GM23338 (cell line): Measurements from ENCODE around the gene C16orf95. TPM values are rescaled to one million over a fixed set of nuclear protein-coding genes. Genes with fewer than 3 reads are reported as not detected.

Source experiments
- ATAC-seq: fragments of 200-7000 bp; cut with Tn5 transposase; 3 replicates; pipeline ENCODE4 v1.9.1; 2020
- DNase-seq: peaks from one replicate; pipeline ENCODE4 v3.0.0-alpha.2; 2015; ENCODE audit warnings: low spot score
- H2AFZ ChIP-seq: fragments of 200-600 bp; sonication (generic); 2 replicates; pipeline ENCODE4 v1.8.0; 2016; ENCODE audit warnings: antibody characterized with exemption, mild to moderate bottlenecking, moderate library complexity
- H3F3A ChIP-seq: fragments of 200-600 bp; sonication (generic); replicated peaks from 2 replicates; pipeline ENCODE4 v1.8.0; 2017; ENCODE audit warnings: antibody characterized with exemption, mixed run types, low read depth
- H3K27ac ChIP-seq: fragments of 200-600 bp; sonication (generic); 2 replicates; pipeline ENCODE4 v1.6.1; 2016; ENCODE audit warnings: low read depth
- H3K27me3 ChIP-seq: fragments of 200-600 bp; sonication (generic); 2 replicates; pipeline ENCODE4 v1.8.0; 2016; ENCODE audit warnings: mild to moderate bottlenecking, mixed run types, moderate library complexity; ENCODE audit not compliant: insufficient read depth
- H3K36me3 ChIP-seq: fragments of 200-600 bp; sonication (generic); 2 replicates; pipeline ENCODE4 v1.8.0; 2016; ENCODE audit warnings: mild to moderate bottlenecking; ENCODE audit not compliant: insufficient read depth
- H3K4me1 ChIP-seq: fragments of 200-600 bp; sonication (generic); 2 replicates; pipeline ENCODE4 v1.8.0; 2016; ENCODE audit warnings: mild to moderate bottlenecking, moderate library complexity; ENCODE audit not compliant: insufficient read depth
- H3K4me2 ChIP-seq: fragments of 200-600 bp; sonication (generic); 2 replicates; pipeline ENCODE4 v1.7.1; 2017; ENCODE audit warnings: mixed run types
- H3K4me3 ChIP-seq: fragments of 200-600 bp; sonication (generic); 2 replicates; pipeline ENCODE4 v1.6.1; 2016; ENCODE audit warnings: mixed run types
- H3K79me2 ChIP-seq: fragments of 200-600 bp; sonication (generic); replicated peaks from 2 replicates; pipeline ENCODE4 v1.8.0; 2017; ENCODE audit warnings: mild to moderate bottlenecking; ENCODE audit not compliant: insufficient read depth
- H3K9me2 ChIP-seq: fragments of 200-600 bp; sonication (generic); 2 replicates; pipeline ENCODE4 v1.8.0; 2017; ENCODE audit not compliant: insufficient read depth
- H4K20me1 ChIP-seq: fragments of 200-600 bp; sonication (generic); replicated peaks from 2 replicates; pipeline ENCODE4 v1.8.0; 2017; ENCODE audit warnings: mild to moderate bottlenecking; ENCODE audit not compliant: insufficient read depth
- H3K27ac Mint-ChIP-seq: 2 replicates; pipeline ENCODE4 v1.8.0; 2020; ENCODE audit warnings: inconsistent platforms, mild to moderate bottlenecking, moderate library complexity, mixed read lengths
- H3K27me3 Mint-ChIP-seq: 3 replicates; pipeline ENCODE4 v1.8.0; 2022; ENCODE audit warnings: low read depth, mild to moderate bottlenecking, moderate library complexity, mixed read lengths, inconsistent platforms; ENCODE audit not compliant: insufficient read depth, poor library complexity
- H3K36me3 Mint-ChIP-seq: 3 replicates; pipeline ENCODE4 v1.8.0; 2021; ENCODE audit warnings: low read depth, mild to moderate bottlenecking, inconsistent platforms, moderate library complexity, mixed read lengths
- H3K4me1 Mint-ChIP-seq: 3 replicates; pipeline ENCODE4 v1.8.0; 2020; ENCODE audit warnings: mild to moderate bottlenecking, inconsistent platforms, mixed read lengths
- H3K4me3 Mint-ChIP-seq: 3 replicates; pipeline ENCODE4 v1.8.0; 2021; ENCODE audit warnings: moderate library complexity, mild to moderate bottlenecking, inconsistent platforms, mixed read lengths
- H3K9me3 Mint-ChIP-seq: 3 replicates; pipeline ENCODE4 v1.8.0; 2020; ENCODE audit warnings: moderate library complexity, mild to moderate bottlenecking, inconsistent platforms, mixed read lengths
- CREB1 ChIP-seq: fragments of 250-450 bp; sonication (Bioruptor Pico); IDR thresholded peaks from 2 replicates; pipeline ENCODE4 v1.5.0; 2020; ENCODE audit warnings: low read depth, mild to moderate bottlenecking, moderate library complexity
- CTCF ChIP-seq, 2 experiments: fragments of 200-600 bp in 1 of 2; sonication (generic) in 1 of 2; conservative IDR thresholded peaks; 2 replicates each; pipeline versions ENCODE4 v1.5.1 to v1.6.1; 2016 to 2017; ENCODE audit warnings: antibody characterized with exemption in 2 of 2, low read depth in 2 of 2, mild to moderate bottlenecking in 2 of 2, moderate library complexity in 1 of 2
- ETS1 ChIP-seq: IDR thresholded peaks from 2 replicates; pipeline ENCODE4 v1.6.1; 2016; ENCODE audit warnings: antibody characterized with exemption
- EZH2 ChIP-seq: fragments of 200-600 bp; sonication (generic); IDR thresholded peaks from one replicate; pipeline ENCODE4 v1.8.0; 2017; ENCODE audit warnings: antibody characterized with exemption, mild to moderate bottlenecking, low read depth; ENCODE audit not compliant: unreplicated experiment
- EZH2phosphoT487 ChIP-seq: fragments of 200-600 bp; sonication (generic); IDR thresholded peaks from one replicate; pipeline ENCODE4 v1.8.1; 2018; ENCODE audit warnings: antibody characterized with exemption; ENCODE audit not compliant: unreplicated experiment
- JUNB ChIP-seq: IDR thresholded peaks from one replicate; pipeline ENCODE4 v1.6.1; 2016; ENCODE audit warnings: antibody characterized with exemption; ENCODE audit not compliant: unreplicated experiment
- NANOG ChIP-seq: IDR thresholded peaks from 2 replicates; pipeline ENCODE4 v1.6.1; 2016; ENCODE audit warnings: antibody characterized with exemption, borderline replicate concordance
- POLR2AphosphoS5 ChIP-seq: IDR thresholded peaks from 2 replicates; pipeline ENCODE4 v1.6.1; 2016; ENCODE audit warnings: antibody characterized with exemption, low read depth
- REST ChIP-seq: IDR thresholded peaks from one replicate; pipeline ENCODE4 v1.6.1; 2018; ENCODE audit warnings: antibody characterized with exemption; ENCODE audit not compliant: unreplicated experiment
- STAT1 ChIP-seq: IDR thresholded peaks from one replicate; pipeline ENCODE4 v1.6.1; 2016; ENCODE audit warnings: antibody characterized with exemption; ENCODE audit not compliant: unreplicated experiment
- ZNF114 ChIP-seq: fragments of 250-450 bp; sonication (Bioruptor Pico); IDR thresholded peaks from 2 replicates; pipeline ENCODE4 v1.5.0; 2020; ENCODE audit warnings: mild to moderate bottlenecking, moderate library complexity
- ZNF331 ChIP-seq: fragments of 250-450 bp; sonication (Bioruptor Pico); IDR thresholded peaks from 2 replicates; pipeline ENCODE4 v1.5.0; 2020; ENCODE audit warnings: low read depth, mild to moderate bottlenecking, moderate library complexity
- polyA plus RNA-seq: library from polyadenylated mRNA; unstranded; fragments of >200 nt; fragmentation: Nextera tagmentation; extraction: Ambion mirVana; gene quantifications from 2 replicates; pipeline ENCODE4 v1.2.1, GENCODE V29; 2016
- total RNA-seq: library from RNA; depleted of rRNA; stranded (reverse); fragments of >200 nt; shearing (Covaris generic); gene quantifications from 2 replicates; pipeline ENCODE4 v1.2.3, GENCODE V29; 2014
- TF ChIP-seq, protein P1 (sequence below): fragments of 250-450 bp; sonication (Bioruptor Pico); IDR thresholded peaks from 2 replicates; pipeline ENCODE4 v1.5.0; 2020; ENCODE audit warnings: mild to moderate bottlenecking, moderate library complexity

The C16orf95 gene
- total and polyA plus RNA-seq, 2 experiments from 2014 or later: 1.2 to 3.9 TPM

- peaks cover 3% of the 10 kb centered on the region; the same call in 2 of the 3 replicates for H3K4me1 Mint-ChIP-seq
- H4K20me1 ChIP-seq: no peaks in the 10 kb centered on the region
Measured at GRCh38 chr16:87311387-87311786, 5.8 kb downstream of the C16orf95 start.

More at GRCh38 chr16:87311387-87311786, 5.8 kb downstream of the C16orf95 start:
- no peak overlapping the region for H2AFZ ChIP-seq
- Mint-ChIP-seq H3K9me3 (peaks cover 5% of the 10 kb centered on the region), H3K27ac (no peak overlapping the region), H3K36me3 (peaks cover 6% of the 10 kb centered on the region; the same call in 2 of the 3 replicates), H3K27me3 (peaks cover 2% of the 10 kb centered on the region), H3K4me3 (no peak overlapping the region)
- TF ChIP-seq CREB1 (CRISPR knock-in tag): no peak
- no peak for TF ChIP-seq POLR2AphosphoS5
- TF ChIP-seq STAT1: no peak
- TF ChIP-seq, protein P1, sequence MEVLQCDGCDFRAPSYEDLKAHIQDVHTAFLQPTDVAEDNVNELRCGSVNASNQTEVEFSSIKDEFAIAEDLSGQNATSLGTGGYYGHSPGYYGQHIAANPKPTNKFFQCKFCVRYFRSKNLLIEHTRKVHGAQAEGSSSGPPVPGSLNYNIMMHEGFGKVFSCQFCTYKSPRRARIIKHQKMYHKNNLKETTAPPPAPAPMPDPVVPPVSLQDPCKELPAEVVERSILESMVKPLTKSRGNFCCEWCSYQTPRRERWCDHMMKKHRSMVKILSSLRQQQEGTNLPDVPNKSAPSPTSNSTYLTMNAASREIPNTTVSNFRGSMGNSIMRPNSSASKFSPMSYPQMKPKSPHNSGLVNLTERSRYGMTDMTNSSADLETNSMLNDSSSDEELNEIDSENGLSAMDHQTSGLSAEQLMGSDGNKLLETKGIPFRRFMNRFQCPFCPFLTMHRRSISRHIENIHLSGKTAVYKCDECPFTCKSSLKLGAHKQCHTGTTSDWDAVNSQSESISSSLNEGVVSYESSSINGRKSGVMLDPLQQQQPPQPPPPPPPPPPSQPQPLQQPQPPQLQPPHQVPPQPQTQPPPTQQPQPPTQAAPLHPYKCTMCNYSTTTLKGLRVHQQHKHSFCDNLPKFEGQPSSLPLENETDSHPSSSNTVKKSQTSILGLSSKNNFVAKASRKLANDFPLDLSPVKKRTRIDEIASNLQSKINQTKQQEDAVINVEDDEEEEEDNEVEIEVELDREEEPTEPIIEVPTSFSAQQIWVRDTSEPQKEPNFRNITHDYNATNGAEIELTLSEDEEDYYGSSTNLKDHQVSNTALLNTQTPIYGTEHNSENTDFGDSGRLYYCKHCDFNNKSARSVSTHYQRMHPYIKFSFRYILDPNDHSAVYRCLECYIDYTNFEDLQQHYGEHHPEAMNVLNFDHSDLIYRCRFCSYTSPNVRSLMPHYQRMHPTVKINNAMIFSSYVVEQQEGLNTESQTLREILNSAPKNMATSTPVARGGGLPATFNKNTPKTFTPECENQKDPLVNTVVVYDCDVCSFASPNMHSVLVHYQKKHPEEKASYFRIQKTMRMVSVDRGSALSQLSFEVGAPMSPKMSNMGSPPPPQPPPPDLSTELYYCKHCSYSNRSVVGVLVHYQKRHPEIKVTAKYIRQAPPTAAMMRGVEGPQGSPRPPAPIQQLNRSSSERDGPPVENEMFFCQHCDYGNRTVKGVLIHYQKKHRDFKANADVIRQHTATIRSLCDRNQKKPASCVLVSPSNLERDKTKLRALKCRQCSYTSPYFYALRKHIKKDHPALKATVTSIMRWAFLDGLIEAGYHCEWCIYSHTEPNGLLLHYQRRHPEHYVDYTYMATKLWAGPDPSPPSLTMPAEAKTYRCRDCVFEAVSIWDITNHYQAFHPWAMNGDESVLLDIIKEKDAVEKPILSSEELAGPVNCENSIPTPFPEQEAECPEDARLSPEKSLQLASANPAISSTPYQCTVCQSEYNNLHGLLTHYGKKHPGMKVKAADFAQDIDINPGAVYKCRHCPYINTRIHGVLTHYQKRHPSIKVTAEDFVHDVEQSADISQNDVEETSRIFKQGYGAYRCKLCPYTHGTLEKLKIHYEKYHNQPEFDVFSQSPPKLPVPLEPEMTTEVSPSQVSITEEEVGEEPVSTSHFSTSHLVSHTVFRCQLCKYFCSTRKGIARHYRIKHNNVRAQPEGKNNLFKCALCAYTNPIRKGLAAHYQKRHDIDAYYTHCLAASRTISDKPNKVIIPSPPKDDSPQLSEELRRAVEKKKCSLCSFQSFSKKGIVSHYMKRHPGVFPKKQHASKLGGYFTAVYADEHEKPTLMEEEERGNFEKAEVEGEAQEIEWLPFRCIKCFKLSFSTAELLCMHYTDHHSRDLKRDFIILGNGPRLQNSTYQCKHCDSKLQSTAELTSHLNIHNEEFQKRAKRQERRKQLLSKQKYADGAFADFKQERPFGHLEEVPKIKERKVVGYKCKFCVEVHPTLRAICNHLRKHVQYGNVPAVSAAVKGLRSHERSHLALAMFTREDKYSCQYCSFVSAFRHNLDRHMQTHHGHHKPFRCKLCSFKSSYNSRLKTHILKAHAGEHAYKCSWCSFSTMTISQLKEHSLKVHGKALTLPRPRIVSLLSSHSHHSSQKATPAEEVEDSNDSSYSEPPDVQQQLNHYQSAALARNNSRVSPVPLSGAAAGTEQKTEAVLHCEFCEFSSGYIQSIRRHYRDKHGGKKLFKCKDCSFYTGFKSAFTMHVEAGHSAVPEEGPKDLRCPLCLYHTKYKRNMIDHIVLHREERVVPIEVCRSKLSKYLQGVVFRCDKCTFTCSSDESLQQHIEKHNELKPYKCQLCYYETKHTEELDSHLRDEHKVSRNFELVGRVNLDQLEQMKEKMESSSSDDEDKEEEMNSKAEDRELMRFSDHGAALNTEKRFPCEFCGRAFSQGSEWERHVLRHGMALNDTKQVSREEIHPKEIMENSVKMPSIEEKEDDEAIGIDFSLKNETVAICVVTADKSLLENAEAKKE (CRISPR knock-in tag): no peak
- TF ChIP-seq CTCF (conservative IDR thresholded peaks at IDR 0.05; ENCODE audit: low read depth in 2 of 2): no peak
- no peak for TF ChIP-seq JUNB
- no peak for TF ChIP-seq REST
- no peak for TF ChIP-seq EZH2phosphoT487
- no peak for TF ChIP-seq NANOG
- TF ChIP-seq EZH2: no peak
- no peak for TF ChIP-seq ZNF331 (CRISPR knock-in tag)
- no peak for TF ChIP-seq ETS1
- TF ChIP-seq ZNF114: no peak
- H3K9me2 ChIP-seq: peaks cover 2% of the 10 kb centered on the region; the same call in 1 of the 2 replicates
- peaks cover 4% of the 10 kb centered on the region for H3F3A ChIP-seq
- no peak for ATAC-seq
- no peak overlapping the region for H3K27ac ChIP-seq
- no peaks in the 10 kb centered on the region for H3K27me3 ChIP-seq
- no peaks in the 10 kb centered on the region for H3K36me3 ChIP-seq
- DNase-seq: no peak
- H3K4me2 ChIP-seq: no peak overlapping the region
- no peaks in the 10 kb centered on the region for H3K79me2 ChIP-seq
- H3K4me1 ChIP-seq: 0 out of 2 replicates have a peak, but pooled peaks cover 4% of the 10 kb centered on the region
- no peak overlapping the region for H3K4me3 ChIP-seq
